K562 treated with DMSO at 1 percent for 4 hours (cell line): ENCODE results near the gene PRAMEF10. TPM values are rescaled to one million over a fixed set of nuclear protein-coding genes. Genes with fewer than 3 reads are reported as not detected.

ENCODE experiments used
- total RNA-seq: library from RNA; unstranded; fragments of 300-600 nt; gene quantifications from 2 replicates; pipeline ENCODE4 v1.2.3, GENCODE V29; 2022; ENCODE audit not compliant: insufficient read depth

Gene PRAMEF10, protein sequence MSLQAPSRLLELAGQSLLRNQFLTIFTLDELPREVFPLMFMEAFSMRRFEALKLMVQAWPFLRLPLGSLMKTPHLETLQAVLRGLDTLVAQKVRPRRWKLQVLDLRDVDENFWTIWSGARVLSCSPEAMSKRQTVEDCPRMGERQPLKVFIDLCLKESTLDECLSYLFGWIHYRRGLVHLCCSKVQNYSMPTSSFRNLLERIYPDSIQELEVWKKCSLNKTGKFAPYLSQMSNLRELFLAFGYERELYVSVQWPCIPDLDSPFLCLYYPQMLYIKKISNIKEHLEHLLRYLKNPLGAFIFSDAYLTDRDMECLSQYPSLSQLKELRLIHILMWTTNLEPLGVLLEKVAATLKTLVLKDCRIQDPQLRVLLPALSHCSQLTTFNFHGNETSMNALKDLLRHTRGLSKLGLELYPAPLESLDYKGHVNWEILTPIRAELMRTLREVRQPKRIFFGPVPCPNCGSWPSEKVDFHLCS
- not detected in 2 replicates for total RNA-seq

GRCh38 chr1:12898170-12898569 lies at the start of gene PRAMEF10:
Gene PRAMEF10 (minus strand): TSS chr1:12898270. CDS start chr1:12895847, 2,423 bp downstream.

GRCh38 chr1:12947480-12947879 lies 49.4 kb upstream of the PRAMEF10 start, which contains the start of gene PRAMEF6:
Gene PRAMEF6 (minus strand): TSS chr1:12947580. CDS start chr1:12942518, 5,062 bp downstream.

GRCh38 chr1:12916310-12916709 lies 18.2 kb upstream of the PRAMEF10 start, which contains the start of gene PRAMEF7:
Gene PRAMEF7 (plus strand): TSS chr1:12916610. CDS start chr1:12917693, 1,083 bp downstream.

GRCh38 chr1:12886101-12886500 lies 12.0 kb downstream of the PRAMEF10 start, which contains the start of gene PRAMEF4:
Gene PRAMEF4 (minus strand): TSS chr1:12886201. CDS start chr1:12883394, 2,807 bp downstream.

GRCh38 chr1:12856786-12857185 lies 41.3 kb downstream of the PRAMEF10 start, which contains the start of gene PRAMEF2:
Gene PRAMEF2 (plus strand): TSS chr1:12857086. CDS start chr1:12859010, 1,924 bp downstream.

GRCh38 chr1:12848620-12849019 lies 49.5 kb downstream of the PRAMEF10 start, which contains the start of gene HNRNPCL1:
Gene HNRNPCL1 (minus strand): TSS chr1:12848720. CDS start chr1:12848289, 431 bp downstream.

Other genes with a start within 250 kb of the PRAMEF10 start
- gene AADACL3, start 182.2 kb downstream of the PRAMEF10 start, total RNA-seq, result not detected in 2 replicates
- gene CFAP107, start 152.1 kb downstream of the PRAMEF10 start, total RNA-seq, result 0.21 and 0.44 TPM in 2 replicates
- not detected in 2 replicates for gene PRAMEF12, start 124.5 kb downstream of the PRAMEF10 start, total RNA-seq
- gene PRAMEF1, start 106.9 kb downstream of the PRAMEF10 start, total RNA-seq, result not detected in 2 replicates
- gene PRAMEF11, start 66.9 kb downstream of the PRAMEF10 start, total RNA-seq, result not detected in 2 replicates
- gene HNRNPCL1, start 49.5 kb downstream of the PRAMEF10 start, total RNA-seq, result not detected in 2 replicates
- not detected in 2 replicates for gene PRAMEF2, start 41.2 kb downstream of the PRAMEF10 start, total RNA-seq
- not detected in 2 replicates for gene PRAMEF4, start 12.1 kb downstream of the PRAMEF10 start, total RNA-seq
- not detected in 2 replicates for gene PRAMEF7, start 18.3 kb upstream of the PRAMEF10 start, total RNA-seq
- gene PRAMEF6, start 49.3 kb upstream of the PRAMEF10 start, total RNA-seq, result not detected in 2 replicates
- not detected in 2 replicates for gene PRAMEF27, start 158.3 kb upstream of the PRAMEF10 start, total RNA-seq
- gene HNRNPCL3, start 162.5 kb upstream of the PRAMEF10 start, total RNA-seq, result not detected in 2 replicates
- gene PRAMEF25, start 172.5 kb upstream of the PRAMEF10 start, total RNA-seq, result not detected in 2 replicates
- not detected in 2 replicates for gene HNRNPCL2, start 218.6 kb upstream of the PRAMEF10 start, total RNA-seq